ENCODE data around the gene HCN2. TPM values are rescaled to one million over a fixed set of nuclear protein-coding genes. Genes with fewer than 3 reads are reported as not detected.

Gene HCN2
- total RNA-seq, 2 donors from 2014 or later: 0.14 to 8.5 TPM

- no peak for DNase-seq (ENCODE audit: low spot score)
- Histone ChIP-seq H3K4me1 (replicated peaks) (no peaks in the 10 kb centered on the region), H3K36me3 (no peaks in the 10 kb centered on the region), H3K27me3 (replicated peaks; ENCODE audit: insufficient read depth) (no peaks in the 10 kb centered on the region), H3K4me3 (no peak overlapping the region), H3K9me3 (no peaks in the 10 kb centered on the region), H3K27ac (no peak overlapping the region)
- whole genome bisulfite sequencing: 87% methylated on average over 27 of the region's 30 CpGs
- intact Hi-C loops (cut with DNase I): no loop called here
- no peak for TF ChIP-seq CTCF (IDR thresholded peaks at IDR 0.05)
- TF ChIP-seq POLR2A (IDR thresholded peaks at IDR 0.05): no peak
- TF ChIP-seq POLR2AphosphoS5 (IDR thresholded peaks at IDR 0.05): no peak
Observed at GRCh38 chr19:607301-608154, 17.8 kb downstream of the HCN2 start.

- intact Hi-C loops (cut with DNase I): no loop called here
- Histone ChIP-seq H3K9me3 (no peaks in the 10 kb centered on the region), H3K27ac (no peak overlapping the region), H3K4me1 (replicated peaks) (no peaks in the 10 kb centered on the region), H3K36me3 (no peaks in the 10 kb centered on the region), H3K4me3 (no peak overlapping the region), H3K27me3 (replicated peaks; ENCODE audit: insufficient read depth) (no peaks in the 10 kb centered on the region)
- TF ChIP-seq POLR2AphosphoS5 (IDR thresholded peaks at IDR 0.05): no peak
- TF ChIP-seq POLR2A (IDR thresholded peaks at IDR 0.05): no peak
- no peak for TF ChIP-seq CTCF (IDR thresholded peaks at IDR 0.05)
- 79% methylated on average over 30 of the region's 30 CpGs for WGBS
- DNase-seq (ENCODE audit: low spot score): no peak
Observed at GRCh38 chr19:608155-609003, 18.7 kb downstream of the HCN2 start.

- Histone ChIP-seq H3K27ac (no peak overlapping the region), H3K4me3 (no peak overlapping the region), H3K9me3 (no peaks in the 10 kb centered on the region), H3K27me3 (replicated peaks; ENCODE audit: insufficient read depth) (no peaks in the 10 kb centered on the region), H3K4me1 (replicated peaks) (no peaks in the 10 kb centered on the region), H3K36me3 (no peaks in the 10 kb centered on the region)
- intact Hi-C loops (cut with DNase I): no loop called here
- WGBS: 64% methylated on average over 22 of the region's 22 CpGs
- DNase-seq (ENCODE audit: low spot score): no peak
- TF ChIP-seq POLR2A (IDR thresholded peaks at IDR 0.05) (no peak), CTCF (IDR thresholded peaks at IDR 0.05) (no peak), POLR2AphosphoS5 (IDR thresholded peaks at IDR 0.05) (no peak)
Observed at GRCh38 chr19:609004-609346, 19.3 kb downstream of the HCN2 start.

- H3K36me3 ChIP-seq: no peaks in the 10 kb centered on the region
- H3K27me3 ChIP-seq (replicated peaks; ENCODE audit: insufficient read depth): no peaks in the 10 kb centered on the region
- no peaks in the 10 kb centered on the region for H3K9me3 ChIP-seq
- no peaks in the 10 kb centered on the region for H3K4me1 ChIP-seq (replicated peaks)
- DNase-seq (ENCODE audit: low spot score): no peak
- WGBS: 42% methylated on average over 35 of the region's 38 CpGs
- intact Hi-C loops (cut with DNase I): no loop called here
- TF ChIP-seq CTCF (IDR thresholded peaks at IDR 0.05): no peak
- no peak for TF ChIP-seq POLR2A (IDR thresholded peaks at IDR 0.05)
- H3K27ac ChIP-seq: no peak overlapping the region
- no peak overlapping the region for H3K4me3 ChIP-seq
Observed at GRCh38 chr19:610071-610800, 20.6 kb downstream of the HCN2 start.

All from prostate gland (tissue), 2 donors.